HG03354 (cell line): ENCODE measurements around the gene WNT9A.

Source experiments
- ATAC-seq: cut with Tn5 transposase; IDR thresholded peaks from one replicate; pipeline ENCODE4 v1.9.1; 2021; ENCODE audit warnings: mild to moderate bottlenecking; ENCODE audit not compliant: unreplicated experiment, poor library complexity, severe bottlenecking

WNT9A gene

GRCh38 chr1:227955808-227956207 lies 8.1 kb upstream of the WNT9A start:
- no peak for ATAC-seq

- no peak for ATAC-seq
These were observed 6.6 kb upstream of the WNT9A start for GRCh38 chr1:227954163-227954850.

- no peak for ATAC-seq
These were observed 5.3 kb upstream of the WNT9A start for GRCh38 chr1:227953022-227953412.

GRCh38 chr1:227952374-227953021 lies 4.8 kb upstream of the WNT9A start:
- ATAC-seq, result no peak

GRCh38 chr1:227951624-227952373 lies 4.1 kb upstream of the WNT9A start:
- no peak for ATAC-seq

- no peak for ATAC-seq
These were observed 3.1 kb upstream of the WNT9A start for GRCh38 chr1:227950735-227951346.

GRCh38 chr1:227949954-227950734 lies 2.4 kb upstream of the WNT9A start:
- no peak for ATAC-seq

- no peak for ATAC-seq
These were observed 1.7 kb upstream of the WNT9A start for GRCh38 chr1:227949341-227949921.

- ATAC-seq, result no peak
These were observed 945 bp upstream of the WNT9A start for GRCh38 chr1:227948493-227949260.

GRCh38 chr1:227947386-227947675 lies 401 bp downstream of the WNT9A start:
- ATAC-seq, result no peak

- ATAC-seq, result peak; percentile 58
These were observed 927 bp downstream of the WNT9A start for GRCh38 chr1:227946624-227947385.

- ATAC-seq, result peak; percentile 40
These were observed 1.7 kb downstream of the WNT9A start for GRCh38 chr1:227945891-227946623.

- ATAC-seq, result no peak
These were observed 2.5 kb downstream of the WNT9A start for GRCh38 chr1:227944931-227945890.

- no peak for ATAC-seq
These were observed 3.4 kb downstream of the WNT9A start for GRCh38 chr1:227944090-227944930.

GRCh38 chr1:227943381-227944089 lies 4.2 kb downstream of the WNT9A start:
- ATAC-seq, result no peak
